HG02588 (cell line): ENCODE results near the gene NELFA.
"Not testable (repeated sequence)": the region's sequence is repeated elsewhere in the genome, so short reads cannot be mapped to it uniquely, and the experiment has no call there.

Source experiments
- ATAC-seq: cut with Tn5 transposase; IDR thresholded peaks from one replicate; pipeline ENCODE4 v1.9.1; 2021; ENCODE audit warnings: mild to moderate bottlenecking, moderate library complexity; ENCODE audit not compliant: unreplicated experiment

NELFA gene

DNA sequence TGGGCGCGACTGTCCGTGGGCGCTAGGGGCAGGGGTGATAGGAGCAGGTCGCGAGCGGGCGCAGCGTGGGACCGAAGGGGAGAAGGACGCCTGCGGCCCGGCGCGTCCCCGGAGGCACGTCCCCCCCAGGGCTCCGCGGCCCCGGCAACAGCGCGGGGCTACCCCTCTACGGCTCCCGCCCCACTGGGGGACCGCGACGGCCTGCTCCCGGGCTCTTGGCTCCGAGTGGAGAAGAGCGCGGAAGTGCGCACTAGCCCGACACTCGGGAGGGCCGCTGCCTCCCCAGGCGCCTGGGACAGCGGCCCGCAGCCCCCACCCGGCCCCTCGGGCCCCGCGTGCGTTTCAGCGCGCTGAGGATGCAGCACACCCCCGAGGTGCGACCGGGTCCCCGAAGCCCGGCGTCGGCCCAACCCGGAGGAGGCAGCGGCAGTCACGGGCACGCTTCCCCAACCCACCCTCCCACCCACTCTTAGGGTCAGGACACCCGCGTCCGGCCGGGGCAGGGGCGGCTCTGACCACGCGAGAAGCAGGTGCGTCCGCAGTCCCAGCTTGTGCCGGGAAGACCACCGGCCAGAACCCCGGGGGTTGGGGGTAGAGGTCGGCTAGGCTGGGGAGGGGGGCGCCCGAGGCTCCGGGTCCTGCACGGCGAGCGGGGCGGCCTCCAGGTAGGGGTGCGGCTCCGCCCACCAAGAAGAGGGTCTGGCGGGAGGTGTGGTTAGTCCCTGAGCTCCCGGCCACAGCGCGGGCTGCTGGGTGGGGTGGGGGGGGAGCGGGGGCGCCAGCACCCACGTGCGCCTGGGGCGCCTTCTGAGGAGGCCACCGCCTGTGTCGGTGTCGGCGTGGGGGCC is 31.8 kb upstream of the NELFA start:
- no peak for ATAC-seq

DNA sequence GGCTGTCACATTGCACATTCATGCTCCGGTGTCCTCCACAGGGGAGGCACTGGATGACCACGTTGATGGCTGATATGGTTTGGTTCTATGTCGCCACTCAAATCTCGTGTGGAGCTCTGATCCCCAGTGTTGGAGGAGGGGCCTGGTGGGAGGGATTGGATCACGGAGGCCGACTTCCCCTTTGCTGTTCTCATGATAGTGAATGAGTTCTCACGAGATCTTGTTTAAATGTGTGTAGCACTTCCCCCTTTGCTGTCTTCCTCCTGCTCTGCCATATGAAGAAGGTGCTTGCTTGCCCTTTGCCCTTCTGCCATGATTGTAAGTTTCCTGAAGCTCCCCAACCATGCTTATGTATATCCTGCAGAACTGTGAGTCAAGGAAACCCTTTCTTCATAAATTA is 28.1 kb upstream of the NELFA start:
- no peak for ATAC-seq

DNA sequence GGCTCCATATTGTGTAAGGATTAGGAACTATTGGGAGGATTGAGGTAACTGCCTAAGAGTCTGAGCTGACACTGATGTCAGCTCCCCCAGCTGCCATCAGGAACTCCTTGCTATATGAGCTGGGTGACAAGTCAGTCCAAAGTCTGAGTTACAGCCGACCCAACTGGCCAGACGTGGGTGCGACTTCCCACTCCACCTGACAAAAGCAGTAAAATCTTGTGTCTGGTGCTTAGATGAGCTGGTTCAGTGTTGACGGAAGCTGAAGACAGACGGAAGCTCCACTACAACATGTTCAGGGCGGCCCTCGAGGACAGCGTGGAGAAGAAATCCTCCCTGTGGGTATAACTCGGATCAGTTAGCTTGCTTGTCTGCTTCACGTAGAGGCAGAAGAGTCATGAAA is 27.6 kb upstream of the NELFA start:
- ATAC-seq, result no peak

DNA sequence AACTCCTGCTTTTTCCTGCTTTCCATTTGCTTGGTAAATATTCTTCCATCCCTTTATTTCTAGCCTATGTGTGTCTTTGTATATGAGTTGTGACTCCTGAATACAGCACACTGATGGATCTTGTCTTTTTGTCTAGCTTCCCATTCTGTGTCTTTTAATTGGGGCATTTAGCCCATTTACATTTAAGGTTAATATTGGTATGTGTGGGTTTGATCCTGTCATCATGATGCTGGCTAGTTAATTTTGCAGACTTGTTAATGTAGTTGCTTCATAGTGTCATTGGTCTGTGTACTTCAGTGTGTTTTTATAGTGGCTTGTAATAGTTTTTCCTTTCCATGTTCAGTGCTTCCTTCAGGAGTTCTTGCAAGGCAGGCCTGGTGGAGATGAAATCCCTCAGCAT is 22.4 kb upstream of the NELFA start:
- not testable (repeated sequence) for ATAC-seq

DNA sequence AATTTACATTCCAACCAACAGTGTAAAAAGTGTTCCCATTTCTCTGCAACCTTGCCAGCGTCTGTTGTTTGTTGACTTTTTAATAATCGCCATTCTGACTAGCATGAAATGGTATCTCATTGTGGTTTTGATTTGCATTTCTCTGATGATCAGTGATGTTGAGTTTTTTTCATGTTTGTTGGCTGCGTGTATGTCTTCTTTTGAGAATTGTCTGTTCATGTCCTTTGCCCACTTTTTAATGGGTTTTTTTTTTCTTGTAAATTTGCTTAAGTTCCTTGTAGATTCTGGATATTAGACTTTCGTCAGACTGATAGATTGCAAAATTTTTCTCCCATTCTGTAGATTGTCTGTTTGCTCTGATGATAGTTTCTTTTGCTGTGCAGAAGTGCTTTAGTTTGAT is 18.3 kb upstream of the NELFA start:
- not testable (repeated sequence) for ATAC-seq

DNA sequence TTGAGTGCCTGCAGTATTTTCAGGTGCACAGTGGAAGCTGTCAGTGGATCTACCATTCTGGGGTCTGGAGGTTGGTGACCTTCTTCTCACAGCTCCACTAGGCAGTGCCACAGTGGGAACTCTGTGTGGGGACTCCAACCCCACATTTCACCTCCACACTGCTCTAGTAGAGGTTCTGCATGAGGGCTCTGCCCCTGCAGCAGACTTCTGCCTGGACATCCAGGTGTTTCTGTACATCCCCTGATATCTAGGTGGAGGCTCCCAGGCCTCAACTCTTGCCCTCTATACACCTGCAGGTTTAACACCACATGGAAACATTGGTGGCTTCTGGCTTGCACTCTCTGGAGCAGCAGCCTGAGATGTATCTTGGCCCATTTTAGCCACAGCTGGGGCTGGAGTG is 17.0 kb upstream of the NELFA start:
- no peak for ATAC-seq

DNA sequence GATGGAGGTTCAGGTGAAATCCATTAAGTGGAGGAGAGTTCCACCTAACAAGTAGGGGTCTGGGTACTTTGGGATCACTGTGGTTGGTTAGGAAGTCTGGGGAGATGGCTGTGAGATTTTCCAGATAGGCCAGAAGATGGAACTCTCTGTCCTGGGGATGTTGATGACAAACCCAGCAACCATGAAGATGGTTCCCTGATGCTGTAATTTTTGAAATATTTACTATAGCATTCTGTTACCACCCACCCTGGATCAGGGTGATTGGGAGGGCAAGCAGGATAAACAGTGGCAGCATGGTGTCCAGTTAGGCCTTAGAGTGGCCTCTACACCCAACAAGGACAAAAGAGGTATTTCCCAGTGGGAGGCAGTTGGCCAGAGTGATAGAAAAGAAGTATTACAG is 15.9 kb upstream of the NELFA start:
- ATAC-seq, result no peak

DNA sequence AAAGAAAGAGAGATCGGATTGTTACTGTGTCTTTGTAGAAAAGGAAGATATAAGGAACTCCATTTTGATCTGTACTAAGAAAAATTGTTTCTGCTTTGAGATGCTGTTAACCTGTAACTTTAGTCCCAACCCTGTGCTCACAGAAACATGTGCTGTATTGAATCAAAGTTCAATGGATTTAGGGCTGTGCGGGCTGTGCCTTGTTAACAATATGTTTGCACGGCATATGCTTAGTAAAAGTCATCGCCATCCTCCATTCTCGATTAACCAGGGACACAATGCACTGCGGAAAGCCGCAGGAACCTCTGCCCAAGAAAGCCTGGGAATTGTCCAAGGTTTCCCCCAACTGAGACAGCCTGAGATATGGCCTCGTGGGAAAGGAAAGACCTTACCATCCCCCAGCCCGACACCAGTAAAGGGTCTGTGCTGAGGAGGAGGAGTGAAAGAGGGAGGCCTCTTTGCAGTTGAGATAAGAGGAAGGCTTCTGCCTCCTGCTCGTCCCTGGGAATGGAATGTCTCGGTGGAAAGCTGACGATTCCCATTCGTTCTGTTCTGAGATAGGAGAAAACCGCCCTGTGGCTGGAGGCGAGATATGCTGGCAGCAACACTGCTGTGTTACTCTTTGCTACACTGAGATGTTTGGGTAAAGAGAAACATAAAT is 12.7 kb upstream of the NELFA start:
- not testable (repeated sequence) for ATAC-seq

DNA sequence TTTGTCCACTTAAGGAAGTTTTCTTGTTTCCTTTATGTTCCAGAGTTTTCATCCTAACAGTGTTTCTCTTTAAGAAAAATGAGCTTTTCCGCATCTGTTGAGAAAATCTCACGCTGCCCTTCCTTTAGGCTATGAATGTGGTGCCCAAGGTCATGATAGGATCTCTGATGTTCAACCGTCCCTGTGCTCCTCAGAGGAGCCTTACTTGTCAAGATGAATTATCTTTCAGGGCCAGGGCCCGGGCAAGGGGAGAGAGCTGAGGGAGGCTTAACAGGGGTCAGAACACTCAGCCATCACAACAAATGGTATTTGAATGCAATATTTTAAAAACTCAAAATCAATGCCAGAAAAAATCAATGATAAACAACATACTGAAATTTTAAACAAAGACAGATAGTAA is 6.2 kb upstream of the NELFA start:
- ATAC-seq, result no peak

DNA sequence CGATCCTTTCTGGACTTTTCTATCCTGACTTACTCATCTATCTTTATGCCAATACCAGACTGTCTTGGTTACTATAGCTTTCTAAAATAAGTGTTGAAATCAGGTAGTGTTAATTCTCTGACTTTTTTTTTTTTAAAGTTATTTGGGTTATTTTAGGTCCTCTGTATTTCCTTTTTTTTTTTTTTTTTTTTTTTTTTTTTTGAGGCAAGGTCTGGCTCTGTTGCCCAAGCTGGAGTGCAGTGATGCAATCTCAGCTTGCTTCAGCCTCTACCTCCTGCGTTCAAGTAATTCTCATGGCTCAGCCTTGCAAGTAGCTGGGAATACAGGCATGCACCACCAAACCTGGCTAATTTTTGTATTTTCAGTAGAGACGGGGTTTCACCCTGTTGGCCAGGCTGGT is 2.8 kb upstream of the NELFA start:
- ATAC-seq, result no peak

DNA sequence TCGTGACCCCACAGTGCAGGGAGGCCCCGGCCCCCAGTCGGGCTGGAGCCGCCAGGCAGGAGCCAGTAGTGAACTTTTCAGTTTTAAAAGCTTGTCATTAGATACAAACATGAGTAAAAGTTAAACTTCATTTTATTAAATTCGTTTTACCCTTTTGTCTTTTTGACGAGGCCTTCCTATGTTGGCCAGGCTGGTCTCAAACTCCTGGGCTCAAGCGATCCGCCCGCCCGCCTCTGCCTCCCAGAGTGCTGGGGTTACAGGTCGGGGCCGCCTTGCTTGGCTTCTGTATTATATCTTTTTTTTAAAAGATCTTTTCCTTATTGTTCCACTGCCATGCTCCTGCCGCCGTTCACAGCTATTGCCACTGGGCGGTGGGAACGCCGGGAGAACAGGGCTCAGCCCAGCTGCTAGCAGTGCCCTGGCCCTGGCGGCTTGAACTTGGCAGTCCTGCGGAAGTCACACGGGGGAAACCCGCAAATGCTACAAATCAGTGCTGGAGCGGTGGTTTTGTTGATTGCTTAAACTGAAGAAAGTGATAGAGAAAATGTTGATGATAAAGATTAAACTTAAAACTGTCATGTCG is 968 bp upstream of the NELFA start:
- ATAC-seq, result no peak

DNA sequence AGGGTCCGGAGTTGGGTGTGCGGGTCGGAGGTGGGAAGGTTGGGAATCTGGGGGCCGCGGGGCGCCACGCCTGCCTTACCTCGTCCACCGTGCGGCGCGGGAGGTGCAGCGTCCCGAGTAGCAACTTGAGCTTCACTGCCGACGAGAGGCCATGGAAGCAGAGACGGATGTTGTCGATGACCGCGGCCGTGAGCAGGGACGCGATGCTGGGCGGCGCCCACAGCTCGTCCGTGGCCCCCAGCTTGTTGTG is 178 bp downstream of the NELFA start:
- no peak for ATAC-seq

DNA sequence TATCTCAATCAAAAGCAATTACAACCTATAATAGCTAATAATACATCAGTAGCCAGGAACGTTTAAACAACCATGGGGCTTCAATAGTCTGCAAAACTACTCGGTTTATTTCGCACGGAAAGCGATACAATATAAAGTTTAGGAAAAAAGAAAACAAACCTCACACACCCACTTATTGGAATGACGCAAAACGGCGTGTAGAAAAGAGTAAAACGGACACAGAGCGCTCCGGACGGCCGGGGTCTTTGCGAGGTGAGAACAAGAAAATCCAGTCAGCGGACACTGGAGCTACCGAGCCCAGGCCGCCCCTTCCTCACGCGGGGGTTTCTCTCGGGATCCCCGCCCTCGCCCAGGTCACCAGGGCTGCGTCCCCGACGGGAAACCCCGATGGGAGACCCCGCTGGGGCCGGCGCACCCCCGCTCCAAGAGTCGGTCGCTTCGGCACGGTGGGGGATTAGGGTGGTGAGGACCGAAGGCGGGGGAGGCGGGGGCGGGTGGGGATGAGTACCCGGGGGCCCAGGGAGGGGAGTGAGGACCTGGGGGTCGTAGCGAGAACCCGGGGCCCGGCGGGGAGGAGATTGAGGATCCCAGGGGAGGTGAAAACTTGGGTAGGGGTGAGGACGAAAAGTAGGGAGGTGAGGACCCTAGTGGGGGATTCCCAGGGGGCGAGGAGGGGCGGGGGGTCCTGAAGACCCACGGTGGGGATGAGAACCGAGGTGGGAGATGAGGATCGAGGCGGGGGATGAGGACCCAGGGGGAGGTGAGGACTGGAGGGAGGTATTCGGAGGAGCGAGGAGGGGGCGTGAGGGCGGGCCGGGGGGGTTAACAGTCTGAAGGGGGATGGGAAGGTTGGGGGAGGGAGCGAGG is 737 bp downstream of the NELFA start:
- no peak for ATAC-seq

DNA sequence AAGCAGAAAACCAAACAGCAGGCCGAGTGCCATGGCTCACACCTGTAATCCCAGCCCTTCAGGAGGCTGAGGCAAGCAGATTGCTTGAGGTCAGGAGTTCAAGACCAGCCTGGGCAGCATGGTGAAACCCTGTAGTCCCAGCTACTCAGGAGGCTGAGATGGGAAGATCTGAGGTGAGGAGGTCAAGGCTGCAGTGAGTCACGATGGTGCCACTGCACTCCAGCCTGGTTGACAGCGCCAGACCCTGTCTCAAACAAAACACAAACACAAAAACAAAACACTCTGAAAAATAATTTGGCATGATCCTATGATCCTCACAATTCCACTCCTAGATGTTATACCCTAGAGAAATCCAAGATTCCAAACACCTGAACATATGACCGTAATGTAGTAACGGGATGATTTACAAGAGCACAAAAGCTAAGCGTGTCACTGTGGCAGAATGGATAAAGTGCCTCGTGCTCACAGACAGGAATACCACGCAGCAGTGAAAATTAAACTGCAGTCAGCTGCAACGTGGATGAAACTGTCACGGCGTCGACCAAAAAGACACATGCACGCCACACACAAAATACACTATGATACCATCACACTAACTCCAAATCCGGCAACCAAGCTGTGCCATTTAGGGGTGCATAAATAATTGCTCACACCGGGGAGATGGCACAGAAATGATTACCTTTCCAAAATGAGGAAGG is 1.7 kb downstream of the NELFA start:
- no peak for ATAC-seq

DNA sequence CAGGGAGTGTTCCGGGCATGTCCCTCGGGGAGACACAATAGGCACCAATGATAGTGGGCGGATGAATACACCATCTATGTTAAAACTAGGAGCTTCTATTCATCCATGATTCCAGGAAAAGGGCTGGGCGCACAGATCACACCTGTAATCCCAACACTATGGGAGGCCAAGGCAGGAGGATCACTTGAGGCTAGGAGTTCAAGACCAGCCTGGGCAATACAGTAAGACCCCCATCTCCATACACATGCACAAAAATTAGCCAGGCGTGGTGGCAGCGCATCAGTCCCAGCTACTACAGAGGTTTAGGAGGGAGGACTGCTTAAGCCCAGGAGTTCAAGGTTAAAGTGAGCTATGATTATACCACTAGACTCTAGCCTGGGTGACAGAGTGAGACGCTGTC is 2.4 kb downstream of the NELFA start:
- no peak for ATAC-seq

DNA sequence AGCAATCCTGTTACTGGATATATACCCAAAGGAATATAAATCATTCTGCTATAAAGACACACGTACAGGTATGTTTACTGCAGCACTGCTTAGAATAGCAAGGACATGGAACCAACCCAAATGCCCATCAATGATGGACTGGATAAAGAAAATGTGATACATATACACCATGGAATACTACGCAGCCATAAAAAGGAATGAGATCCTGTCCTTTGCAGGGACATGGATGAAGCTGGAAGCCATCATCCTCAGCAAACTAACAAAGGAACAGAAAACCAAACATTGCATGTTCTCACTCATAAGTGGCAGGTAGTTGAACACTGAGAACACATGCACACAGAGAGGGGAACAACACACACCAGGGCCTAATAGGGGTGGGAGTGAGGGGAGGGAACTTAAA is 5.4 kb downstream of the NELFA start:
- ATAC-seq, result not testable (repeated sequence)

DNA sequence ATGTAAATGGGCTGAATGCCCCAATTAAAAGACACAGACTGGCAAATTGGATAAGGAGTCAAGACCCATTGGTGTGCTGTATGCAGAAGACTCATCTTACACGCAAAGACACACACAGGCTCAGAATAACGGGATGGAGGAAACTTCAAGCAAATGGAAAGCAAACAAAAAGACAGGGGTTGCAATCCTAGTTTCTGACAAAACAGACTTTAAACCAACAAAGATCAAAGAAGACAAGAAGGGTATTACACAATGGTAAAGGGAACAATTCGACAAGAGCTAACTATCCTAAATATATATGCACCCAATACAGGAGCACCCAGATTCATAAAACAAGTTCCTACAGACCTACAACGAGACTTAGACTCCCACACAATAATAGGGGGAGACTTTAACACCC is 9.5 kb downstream of the NELFA start:
- ATAC-seq, result not testable (repeated sequence)

DNA sequence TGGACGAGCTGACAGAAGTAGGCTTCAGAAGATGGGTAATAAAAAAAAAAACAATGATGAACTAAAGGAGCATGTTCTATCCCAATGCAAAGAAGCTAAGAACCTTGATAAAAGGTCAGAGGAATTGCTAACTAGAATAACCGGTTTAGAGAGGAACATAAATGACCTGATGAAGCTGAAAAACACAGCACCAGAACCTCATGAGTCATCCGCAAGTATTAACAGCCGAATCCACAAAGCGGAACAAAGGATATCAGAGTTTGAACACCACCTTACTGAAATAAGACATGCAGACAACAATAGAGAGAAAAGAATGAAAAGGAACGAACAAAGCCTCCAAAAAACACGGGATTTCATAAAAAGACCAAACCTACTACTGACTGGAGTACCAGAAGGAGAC is 10.5 kb downstream of the NELFA start:
- no peak for ATAC-seq

DNA sequence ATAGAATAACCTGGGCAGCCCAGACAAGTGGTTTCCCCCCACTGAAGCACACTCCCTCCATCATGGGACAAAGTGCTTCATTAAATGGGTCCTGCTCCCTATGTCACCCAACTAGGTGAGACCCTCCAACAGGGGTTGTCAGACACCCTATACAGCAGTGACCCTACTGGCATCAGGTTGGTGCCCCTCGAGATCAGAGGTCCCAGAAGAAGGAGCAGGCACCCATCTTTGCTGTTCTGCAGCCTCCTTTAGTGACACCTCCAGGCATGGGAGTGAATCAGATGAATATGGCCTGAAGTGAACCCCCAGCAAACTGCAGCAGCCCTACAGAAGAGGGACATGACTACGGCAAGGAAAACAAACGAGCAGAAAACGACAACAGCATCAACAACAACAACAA is 11.1 kb downstream of the NELFA start:
- no peak for ATAC-seq

DNA sequence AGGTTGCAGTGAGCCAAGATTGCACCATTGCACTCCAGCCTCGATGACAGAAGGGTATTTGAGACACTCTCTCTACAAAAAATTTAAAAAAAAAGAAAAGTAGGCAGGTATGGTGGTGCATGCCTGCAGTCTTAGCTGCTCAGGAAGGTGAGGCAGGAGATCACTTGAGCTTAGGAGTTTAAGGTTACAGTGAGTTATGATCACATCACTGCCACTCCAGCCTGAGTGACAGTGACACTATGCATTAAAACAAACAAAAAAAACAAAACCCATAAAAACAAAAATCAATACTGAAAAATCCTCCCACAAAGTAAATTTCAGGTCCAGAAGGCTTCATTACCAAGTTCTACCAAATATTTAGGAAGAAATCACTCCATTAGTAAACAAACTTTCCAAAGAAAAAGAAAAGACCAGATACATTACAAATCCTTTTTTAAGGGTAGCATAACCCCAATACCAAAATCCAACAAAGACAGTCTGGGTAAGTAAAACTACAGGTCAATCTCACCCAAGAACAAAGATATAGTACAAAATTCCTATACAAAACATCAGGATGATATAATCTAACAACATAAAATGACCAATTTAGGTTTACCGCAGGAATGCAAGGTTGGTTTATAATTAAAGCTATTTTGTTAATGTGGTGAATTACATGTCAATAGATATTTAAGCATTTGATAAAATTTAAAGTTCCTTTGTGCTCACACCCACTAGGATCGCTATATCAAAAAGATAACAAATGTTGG is 11.7 kb downstream of the NELFA start:
- no peak for ATAC-seq
